HG03103 (cell line): ENCODE measurements around the gene RFTN1.
"Not testable (repeated sequence)": the region's sequence is repeated elsewhere in the genome, so short reads cannot be mapped to it uniquely, and the experiment has no call there.

Experiments used
- ATAC-seq: cut with Tn5 transposase; IDR thresholded peaks from one replicate; pipeline ENCODE4 v1.9.1; 2021; ENCODE audit warnings: low read depth; ENCODE audit not compliant: unreplicated experiment

RFTN1 gene

DNA sequence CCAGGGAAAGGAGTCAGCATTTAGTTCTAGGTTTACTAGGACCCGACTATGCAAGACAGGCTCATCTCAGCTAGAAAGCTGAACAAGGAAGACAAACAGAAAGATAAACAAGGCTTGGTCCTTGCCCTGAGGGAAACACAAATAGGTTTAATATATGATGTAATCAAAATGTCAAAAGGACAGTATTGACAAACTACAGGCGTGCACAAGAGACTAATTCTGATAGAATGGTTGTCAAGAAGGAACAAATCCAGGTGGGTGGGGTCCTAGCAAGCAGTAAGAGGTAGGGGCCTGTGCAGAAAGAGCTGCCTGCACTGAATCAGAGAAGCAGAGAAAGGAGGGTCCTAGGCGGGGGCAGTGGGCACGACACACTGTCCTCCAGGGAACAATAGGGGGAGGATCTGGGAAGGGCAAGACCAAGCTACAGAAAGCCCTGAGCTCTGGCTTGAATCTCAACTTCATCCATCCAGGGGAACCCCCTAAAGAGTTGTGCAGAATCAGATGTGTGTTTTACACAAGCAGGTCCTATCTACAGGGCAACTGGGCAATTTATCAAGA lies 23.4 kb downstream of the RFTN1 start:
- no peak for ATAC-seq

DNA sequence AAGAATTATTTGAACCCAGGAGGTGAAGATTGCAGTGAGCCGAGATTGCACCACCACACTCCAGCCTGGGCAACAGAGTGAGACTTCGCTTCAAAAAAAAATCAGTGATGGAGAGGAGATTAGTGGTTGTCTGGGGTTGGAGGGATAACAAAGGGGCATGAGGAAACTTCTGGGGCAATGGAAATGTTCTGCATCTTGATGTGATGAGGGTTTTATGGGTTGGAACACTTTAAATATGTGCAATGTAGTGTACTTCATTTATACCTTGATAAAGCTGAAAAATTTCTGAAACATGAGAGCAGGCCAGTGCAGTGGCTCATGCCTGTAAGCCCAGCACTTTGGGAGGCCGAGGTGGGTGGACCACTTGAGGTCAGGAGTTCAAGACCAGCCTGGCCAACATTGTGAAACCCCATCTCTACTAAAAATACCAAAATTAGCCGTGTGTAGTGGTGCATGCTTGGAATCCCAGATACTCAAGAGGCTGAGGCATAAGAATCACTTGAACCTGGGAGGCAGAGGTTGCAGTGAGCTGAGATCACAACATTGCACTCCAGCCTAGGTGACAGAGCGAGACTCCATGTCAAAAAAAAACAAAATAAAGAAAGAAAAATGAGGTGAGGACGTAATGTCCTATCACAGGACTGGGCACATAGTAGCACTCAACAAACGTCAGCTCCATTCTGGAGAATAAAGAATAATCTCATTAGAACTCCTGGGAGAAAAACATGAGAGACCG lies 24.0 kb downstream of the RFTN1 start:
- not testable (repeated sequence) for ATAC-seq

DNA sequence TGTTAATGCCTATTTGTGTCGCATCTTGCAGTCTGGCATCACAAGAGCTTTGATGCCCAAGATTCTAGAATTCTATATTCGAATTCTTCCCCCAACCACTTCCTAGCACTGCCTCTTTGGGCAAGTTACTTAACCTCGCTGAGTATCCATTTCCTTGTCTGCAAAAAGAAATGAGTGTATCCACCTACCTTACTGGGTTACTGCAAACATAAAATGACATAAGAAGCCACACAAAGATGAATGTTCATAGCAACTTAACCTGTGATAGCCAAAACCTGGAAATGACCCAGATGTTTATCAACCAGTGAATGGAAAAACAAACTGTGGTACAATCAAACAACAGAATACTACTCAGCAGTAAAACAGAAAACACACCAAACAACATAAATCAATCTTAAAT lies 24.9 kb downstream of the RFTN1 start:
- no peak for ATAC-seq

DNA sequence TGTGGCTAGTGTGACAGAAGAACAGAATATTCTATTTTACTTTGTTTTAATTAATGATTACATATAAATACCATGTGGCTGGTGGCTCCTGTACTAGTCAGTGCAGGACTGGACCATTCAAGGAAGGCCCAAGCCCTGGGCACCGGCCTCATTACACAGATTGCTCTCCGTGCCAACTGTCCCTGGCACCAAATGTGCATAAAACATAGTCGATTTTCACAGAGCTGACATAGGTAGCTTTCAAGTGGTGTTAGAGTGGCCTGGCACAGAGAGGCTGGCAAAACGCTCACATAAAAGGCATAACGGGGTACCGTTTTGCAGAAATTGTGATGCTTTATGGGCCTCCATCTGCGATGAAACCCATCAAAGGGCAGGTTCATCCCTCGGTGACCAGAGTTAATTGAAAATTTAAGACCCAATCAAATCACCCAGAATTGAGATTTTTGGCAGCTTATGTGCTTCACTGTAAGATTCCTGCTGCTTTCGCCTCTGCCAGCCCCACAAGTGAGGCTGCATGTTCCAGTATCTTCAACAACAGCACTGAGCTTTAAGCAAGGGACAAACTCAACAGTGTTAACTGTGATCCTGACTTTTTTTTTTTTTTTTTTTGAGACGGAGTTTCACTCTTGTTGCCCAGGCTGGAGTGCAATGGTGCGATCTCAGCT lies 25.9 kb downstream of the RFTN1 start:
- no peak for ATAC-seq

DNA sequence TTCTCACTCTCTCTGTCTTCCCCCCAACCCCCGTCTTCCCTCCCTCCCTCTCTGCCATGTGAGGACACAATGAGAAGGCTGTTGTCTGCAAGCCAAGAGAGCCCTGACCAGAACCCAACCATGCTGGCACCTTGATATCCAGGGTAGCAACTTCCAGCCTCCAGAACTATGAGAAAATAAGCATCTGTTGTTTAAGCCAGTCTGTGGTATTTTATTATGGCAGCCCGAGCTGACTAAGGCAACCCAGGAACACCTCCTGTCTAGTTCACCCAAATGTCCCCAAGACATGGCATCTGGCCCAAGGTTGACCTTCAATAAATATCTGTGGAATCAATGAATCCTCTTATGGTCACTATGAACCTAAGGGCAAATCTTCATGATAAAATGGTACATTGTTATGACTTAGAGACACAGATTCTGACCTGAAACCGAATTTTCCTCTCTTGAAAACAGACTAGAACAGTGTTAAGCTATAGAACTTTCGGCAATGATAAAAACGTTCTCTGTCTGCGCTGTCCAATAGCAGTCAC lies 26.5 kb downstream of the RFTN1 start:
- ATAC-seq: no peak

DNA sequence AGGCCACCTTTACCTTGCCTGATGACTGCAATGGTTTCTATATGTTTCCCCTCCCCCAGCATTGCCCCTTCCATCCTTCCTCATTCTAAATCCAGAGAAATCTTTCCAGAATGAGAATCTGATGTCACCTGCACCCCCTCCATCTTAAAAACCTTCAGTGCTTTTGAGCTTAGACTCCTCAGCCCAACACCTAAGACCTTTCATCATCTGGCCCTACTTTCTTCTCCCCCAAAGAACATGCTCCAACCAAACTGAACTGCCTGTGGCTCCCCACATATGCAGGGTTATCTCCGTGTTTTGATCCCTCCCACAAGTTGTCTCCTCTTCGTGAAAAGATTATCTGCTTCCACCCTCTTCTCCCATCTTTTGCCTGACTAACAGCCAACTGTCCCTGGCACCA lies 27.3 kb downstream of the RFTN1 start:
- ATAC-seq: no peak

DNA sequence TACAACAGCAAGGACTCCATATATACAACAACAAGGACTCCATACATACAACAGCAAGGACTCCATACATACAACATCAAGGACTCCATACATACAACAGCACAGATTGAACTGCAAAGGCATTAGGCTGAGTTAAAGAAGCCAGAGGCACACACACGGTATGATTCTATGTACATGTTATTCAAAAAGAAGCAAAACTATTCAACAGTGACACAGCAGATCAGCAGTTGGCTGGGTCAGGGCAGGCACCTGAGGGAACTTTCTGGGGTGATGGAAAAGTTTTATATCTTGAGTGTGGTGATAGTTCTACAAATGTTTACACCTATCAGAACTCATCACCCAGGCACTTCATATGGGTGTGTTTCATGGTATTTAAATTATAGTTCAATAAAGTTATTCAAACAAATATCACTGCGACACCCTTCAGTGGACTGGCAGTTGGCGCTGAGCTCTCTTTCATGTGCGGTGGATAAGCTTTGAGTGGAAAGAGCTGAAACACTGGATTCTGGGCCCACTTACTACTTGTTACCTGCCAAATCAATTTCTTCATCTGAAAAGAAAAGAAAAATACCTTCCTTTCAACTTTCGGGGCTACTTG lies 28.0 kb downstream of the RFTN1 start:
- ATAC-seq: no peak

DNA sequence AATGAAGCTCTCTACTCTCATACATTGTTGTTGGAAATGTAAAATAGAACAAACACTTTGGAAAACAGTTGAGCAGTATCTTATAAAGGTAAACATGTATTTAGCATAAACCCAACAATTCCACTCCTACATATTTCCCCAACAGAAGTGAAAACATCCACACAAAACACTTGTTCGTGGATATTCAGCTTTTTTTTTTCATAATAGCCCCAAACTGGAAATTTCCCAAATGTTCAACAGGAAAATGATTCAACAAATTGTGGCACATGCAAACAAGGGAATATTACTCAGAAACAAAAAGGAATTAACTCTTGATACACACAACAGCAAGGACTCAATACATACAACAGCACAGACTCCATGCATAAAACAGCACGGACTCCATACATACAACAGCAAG lies 28.5 kb downstream of the RFTN1 start:
- no peak for ATAC-seq

DNA sequence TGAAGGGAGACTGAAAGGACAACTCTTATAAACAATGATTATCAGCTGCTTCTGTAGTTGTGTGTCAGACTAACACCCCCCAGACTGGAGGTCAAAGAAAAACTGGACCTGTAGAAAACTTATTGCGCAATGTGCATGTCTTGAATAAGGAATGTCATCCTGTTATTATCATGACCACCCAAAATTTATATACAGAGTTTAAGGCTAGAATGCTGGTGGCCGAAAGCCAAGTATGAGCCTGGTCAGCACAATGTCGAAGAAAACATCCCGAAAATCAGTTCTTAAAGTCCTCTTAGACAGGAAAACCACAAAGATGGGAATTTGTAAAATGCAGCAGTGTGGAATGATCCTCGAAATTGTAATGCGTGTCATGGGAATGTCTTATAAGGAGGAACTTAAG lies 29.3 kb downstream of the RFTN1 start:
- ATAC-seq: no peak

DNA sequence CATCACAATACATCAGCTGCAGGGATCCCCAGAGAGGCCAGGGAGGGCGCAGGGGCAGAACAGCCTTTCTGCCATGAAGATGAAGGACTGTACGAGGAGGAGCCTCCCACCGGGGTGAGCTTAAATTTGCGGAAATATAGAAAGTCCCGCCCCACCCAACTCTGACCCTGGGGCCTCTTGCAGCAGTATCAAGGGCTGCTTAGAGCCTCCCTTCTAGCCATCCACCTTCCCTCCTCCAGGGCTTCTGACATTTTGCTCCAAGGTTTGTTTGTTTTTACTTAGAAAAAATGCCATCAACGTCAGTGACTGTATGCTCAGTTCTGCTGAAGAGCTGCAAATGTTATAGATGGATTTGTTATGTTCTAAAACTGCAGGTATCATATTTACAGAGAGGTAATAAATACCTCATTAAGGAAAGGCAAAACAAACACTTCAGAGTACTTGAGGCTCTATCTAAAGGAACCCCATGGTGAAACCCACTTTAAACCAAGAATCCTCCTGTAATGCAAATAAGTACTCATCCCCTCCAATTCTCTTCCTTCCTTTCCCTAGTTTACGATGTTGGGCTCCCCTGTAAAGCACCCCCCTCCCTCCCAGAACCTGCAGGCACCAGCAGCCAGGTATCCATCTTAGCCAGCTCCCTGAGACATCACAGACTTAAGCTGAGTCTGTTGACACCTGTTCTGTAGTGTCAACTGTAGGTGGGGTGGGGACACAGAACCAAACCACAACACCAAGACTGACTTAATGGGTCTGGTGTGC lies 30.5 kb downstream of the RFTN1 start:
- peak; percentile 62 for ATAC-seq

DNA sequence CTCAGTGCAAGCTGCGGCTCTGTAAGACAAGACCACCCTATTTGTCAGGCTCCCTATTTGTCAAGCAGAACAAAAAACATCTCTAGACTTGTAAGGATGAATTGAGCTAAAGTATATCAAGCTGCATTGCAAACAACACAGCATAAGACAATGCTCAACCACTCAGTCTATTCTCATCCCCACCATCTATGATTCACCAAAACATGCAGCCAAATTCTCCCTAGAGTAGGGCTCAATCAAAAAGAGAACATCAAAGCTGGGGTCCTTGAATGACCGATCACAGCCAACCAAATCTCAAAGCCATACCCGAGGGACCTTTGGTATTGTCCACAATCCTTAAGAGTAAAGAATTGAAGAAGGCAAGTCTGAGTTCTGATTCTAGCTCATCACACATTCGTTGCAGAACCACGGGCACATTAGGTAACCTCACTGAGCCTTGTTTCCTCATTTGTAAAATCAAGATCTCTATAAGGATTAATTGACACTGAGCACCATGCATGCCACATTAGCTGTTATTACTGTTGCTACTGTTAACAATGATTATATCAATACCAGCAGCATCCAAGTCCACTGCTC lies 31.2 kb downstream of the RFTN1 start:
- no peak for ATAC-seq

DNA sequence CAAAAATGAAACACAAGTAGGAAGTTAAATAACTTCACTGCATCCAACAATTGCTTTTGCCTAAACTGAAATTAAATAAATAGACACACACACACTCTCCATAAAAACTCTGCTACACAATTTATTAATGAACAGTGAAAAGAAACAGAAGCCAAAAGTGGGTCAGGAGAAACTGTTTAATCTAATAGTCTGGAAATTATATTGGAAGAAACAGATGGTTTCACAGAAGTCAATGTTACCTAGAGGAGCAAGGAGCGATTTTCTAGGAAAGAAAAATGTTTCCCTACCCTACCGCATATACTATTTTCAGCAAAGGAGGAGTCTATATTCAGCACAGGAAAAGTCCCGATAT lies 32.0 kb downstream of the RFTN1 start:
- no peak for ATAC-seq

DNA sequence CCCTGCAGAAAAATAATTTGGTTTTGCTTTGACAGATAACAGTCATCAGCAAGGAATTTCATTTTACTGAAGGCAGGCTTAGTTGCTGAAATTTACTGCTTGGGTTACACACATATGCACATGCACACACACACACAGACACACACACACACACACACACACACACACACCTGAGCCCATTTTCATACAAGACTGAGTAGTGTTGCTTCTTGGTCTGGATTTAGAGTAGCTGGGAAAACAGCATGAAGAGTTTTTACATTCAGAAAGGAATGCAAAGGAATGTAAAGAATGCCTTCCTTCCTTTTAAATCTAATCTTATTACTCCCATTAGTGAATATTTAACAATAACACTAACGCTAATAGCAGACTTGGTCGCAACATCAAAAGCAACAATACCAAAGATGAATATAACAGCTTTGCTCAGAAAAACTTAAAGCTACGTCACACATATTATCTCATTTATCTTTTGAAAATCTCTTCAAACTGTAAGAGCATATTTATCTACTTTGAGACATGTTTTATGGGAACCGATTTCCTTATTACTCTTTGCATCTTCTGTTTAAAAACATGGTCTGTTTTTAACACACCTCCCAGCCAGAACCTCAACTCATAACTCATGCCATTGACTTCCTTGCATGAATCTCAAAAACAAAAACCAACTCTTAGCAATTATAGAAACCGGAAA lies 32.5 kb downstream of the RFTN1 start:
- peak; percentile 41 for ATAC-seq

DNA sequence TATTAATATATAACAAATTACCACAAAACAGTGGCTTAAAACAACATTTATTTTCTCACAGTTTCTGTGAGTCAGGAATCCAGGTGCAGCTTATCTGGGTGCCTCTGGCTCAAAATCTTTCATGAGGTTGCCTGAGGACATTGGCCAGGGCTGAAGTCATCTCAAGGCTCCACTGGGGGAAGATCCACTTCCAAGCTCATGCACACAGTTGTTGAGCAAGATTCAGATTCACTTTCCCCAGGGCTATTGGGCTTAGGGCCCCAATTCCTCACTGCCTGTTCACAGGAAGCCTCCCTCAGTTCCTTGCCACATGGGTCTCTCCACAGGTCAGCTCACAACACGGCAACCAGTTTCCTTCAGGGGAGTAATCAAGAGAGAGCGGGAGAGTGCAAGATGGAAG lies 35.0 kb downstream of the RFTN1 start:
- no peak for ATAC-seq

DNA sequence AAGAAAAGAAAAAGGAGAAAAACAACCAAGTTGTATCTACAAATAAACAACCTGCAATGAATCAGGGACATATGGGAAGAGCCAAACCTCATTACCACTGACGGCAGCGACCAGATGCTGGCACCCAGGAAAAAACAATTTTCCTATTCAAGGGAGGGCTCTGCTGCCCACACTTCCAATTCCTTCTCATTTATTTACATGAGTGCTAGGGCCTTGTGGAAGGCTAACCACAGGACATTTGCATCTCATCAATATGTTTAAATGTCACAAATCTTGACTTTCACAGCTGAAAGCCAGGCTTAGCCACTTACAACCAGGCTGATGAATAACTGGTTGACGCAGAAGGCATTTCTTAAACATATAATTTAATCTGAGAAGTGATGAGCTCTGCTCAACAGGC lies 36.0 kb downstream of the RFTN1 start:
- ATAC-seq: no peak

DNA sequence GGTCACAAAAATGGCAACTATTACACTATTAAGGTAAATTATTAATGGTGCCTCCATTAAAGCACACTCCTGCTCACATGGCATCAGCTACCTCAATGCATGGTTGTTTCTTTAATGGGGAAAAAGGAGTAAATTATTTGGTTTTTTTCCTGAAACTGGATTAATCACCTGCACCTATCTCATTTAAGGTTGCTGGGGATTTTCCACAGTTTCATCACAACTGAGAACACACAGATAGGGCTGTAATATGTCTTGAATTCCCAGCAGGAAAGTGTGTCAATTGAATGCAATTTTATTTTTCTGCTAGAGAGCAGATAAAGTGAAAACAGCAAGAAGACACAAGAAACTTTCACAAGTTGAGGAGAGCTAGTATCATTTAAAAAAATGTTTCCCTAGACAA lies 36.4 kb downstream of the RFTN1 start:
- ATAC-seq: no peak

DNA sequence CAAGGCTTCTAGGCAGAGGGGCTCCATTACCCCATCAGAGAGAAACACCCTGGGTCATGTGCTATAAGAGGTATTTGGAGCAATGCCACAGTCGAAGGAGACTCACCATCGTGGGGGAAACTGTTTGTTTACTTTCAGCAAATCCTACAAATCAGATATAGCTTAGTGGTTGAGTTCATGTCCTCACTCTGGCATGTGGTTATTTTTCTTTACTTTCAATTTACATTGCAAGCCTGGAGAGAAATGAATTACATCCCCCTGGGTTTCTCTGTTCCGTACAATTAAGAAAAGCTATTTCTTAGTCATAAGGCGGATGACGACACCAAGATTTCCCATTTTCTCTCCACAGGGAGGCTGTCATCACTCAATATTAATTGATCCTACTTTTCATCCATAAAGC lies 36.9 kb downstream of the RFTN1 start:
- no peak for ATAC-seq

DNA sequence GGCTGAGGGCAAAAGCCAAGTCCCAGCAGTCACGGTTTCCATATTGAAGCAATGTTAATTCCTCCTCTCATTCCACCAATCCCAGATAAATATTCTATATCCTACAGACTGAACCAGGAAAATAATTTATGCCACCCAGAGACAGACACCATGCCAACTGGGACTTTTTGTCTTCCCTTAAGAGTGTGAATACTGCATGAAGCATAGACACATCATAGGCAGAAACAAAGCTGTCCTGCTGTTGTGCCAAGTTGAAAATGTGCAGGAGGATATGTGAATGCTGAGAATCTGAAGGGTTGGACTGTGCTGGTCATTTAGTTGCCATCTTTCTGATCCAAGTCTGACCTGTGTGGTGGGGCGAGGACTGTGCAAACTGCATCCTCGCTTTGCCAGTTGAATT lies 37.7 kb downstream of the RFTN1 start:
- ATAC-seq: no peak

DNA sequence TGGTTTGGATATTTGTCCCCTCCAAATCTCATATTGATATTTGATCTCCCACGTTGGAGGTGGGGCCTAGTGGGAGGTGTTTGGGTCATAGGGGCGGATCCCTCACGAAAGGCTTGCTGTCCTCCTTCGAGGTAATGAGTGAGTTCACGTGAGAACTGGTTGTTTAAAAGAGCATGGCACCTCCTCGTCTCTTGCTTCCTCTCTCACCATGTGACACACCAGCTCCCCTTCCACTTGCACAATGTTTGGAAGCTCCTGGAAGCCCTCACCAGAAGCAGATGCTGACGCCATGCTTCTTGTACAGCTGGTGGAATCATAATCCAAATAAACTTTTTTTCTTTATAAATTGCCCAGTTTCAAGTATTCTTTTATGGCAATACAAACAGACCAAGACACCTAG lies 38.6 kb downstream of the RFTN1 start:
- no peak for ATAC-seq

DNA sequence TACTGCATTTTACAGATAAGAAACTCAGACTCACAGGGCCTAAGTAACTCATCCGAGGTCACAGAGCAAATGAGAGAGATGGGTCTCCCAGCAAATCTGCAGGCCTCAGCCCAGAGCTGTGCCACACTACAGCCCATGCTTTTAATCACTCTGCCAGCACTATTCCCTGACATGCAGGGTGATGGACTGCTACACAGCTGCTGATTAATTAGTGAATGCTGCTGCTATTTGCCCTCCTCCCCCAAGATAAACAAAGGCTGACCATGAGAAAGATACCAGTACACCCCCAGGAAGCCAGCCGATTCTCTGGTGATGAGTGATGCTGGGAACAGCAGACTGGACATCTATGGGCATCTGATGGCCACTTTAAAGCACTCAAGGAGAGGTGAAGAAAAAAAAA lies 39.3 kb downstream of the RFTN1 start:
- no peak for ATAC-seq
